Measurements from ENCODE around the gene ATG7. TPM values are rescaled to one million over a fixed set of nuclear protein-coding genes. Genes with fewer than 3 reads are reported as not detected.
"Not testable (repeated sequence)": the region's sequence is repeated elsewhere in the genome, so short reads cannot be mapped to it uniquely, and the experiment has no call there.

Gene ATG7
- total RNA-seq, 1 donor from 2014 or later: 40.3 TPM

GRCh38 chr3:11510001-11510340, 237.8 kb downstream of the ATG7 start:
- TF ChIP-seq CTCF (IDR thresholded peaks at IDR 0.05; ENCODE audit: unreplicated experiment): no peak
- Mint-ChIP-seq H3K4me1 (peaks cover 55% of the 10 kb centered on the region), H3K9me3 (no peaks in the 10 kb centered on the region), H3K27ac (peak overlapping the region; percentile 93), H3K27me3 (ENCODE audit: low read depth) (no peaks in the 10 kb centered on the region), H3K36me3 (no peaks in the 10 kb centered on the region), H3K4me3 (peak overlapping the region; percentile 22)
- DNase-seq (ENCODE audit: low spot score in 2 of 2, unreplicated experiment in 2 of 2): peak in 1 of 2 experiments; percentile 60

GRCh38 chr3:11510356-11510755, 238.2 kb downstream of the ATG7 start:
- Mint-ChIP-seq H3K4me3 (peak overlapping the region; percentile 22), H3K9me3 (no peaks in the 10 kb centered on the region), H3K27ac (peak overlapping the region; percentile 93), H3K36me3 (no peaks in the 10 kb centered on the region), H3K4me1 (peaks cover 56% of the 10 kb centered on the region), H3K27me3 (ENCODE audit: low read depth) (no peaks in the 10 kb centered on the region)
- no peak for TF ChIP-seq CTCF (IDR thresholded peaks at IDR 0.05; ENCODE audit: unreplicated experiment)
- DNase-seq (ENCODE audit: low spot score in 2 of 2, unreplicated experiment in 2 of 2): no peak

GRCh38 chr3:11511606-11512005, 239.4 kb downstream of the ATG7 start:
- peaks cover 52% of the 10 kb centered on the region for H3K4me1 Mint-ChIP-seq
- H3K27ac Mint-ChIP-seq; H3K9me3 Mint-ChIP-seq; H3K4me3 Mint-ChIP-seq; H3K27me3 Mint-ChIP-seq (ENCODE audit: low read depth); DNase-seq (ENCODE audit: low spot score in 2 of 2, unreplicated experiment in 2 of 2); H3K36me3 Mint-ChIP-seq: not testable (repeated sequence)

GRCh38 chr3:11513125-11513816, 241.1 kb downstream of the ATG7 start:
- H3K4me1 Mint-ChIP-seq: peaks cover 46% of the 10 kb centered on the region
- not testable (repeated sequence) for H3K27me3 Mint-ChIP-seq (ENCODE audit: low read depth); H3K36me3 Mint-ChIP-seq; H3K27ac Mint-ChIP-seq; H3K9me3 Mint-ChIP-seq; H3K4me3 Mint-ChIP-seq; DNase-seq (ENCODE audit: low spot score in 2 of 2, unreplicated experiment in 2 of 2)

GRCh38 chr3:11513817-11514135, 241.6 kb downstream of the ATG7 start:
- no peak overlapping the region for H3K4me3 Mint-ChIP-seq
- H3K27ac Mint-ChIP-seq: peak overlapping the region; percentile 60
- peaks cover 42% of the 10 kb centered on the region for H3K4me1 Mint-ChIP-seq
- H3K36me3 Mint-ChIP-seq: no peaks in the 10 kb centered on the region
- TF ChIP-seq CTCF (IDR thresholded peaks at IDR 0.05; ENCODE audit: unreplicated experiment): no peak
- no peaks in the 10 kb centered on the region for H3K27me3 Mint-ChIP-seq (ENCODE audit: low read depth)
- no peaks in the 10 kb centered on the region for H3K9me3 Mint-ChIP-seq
- DNase-seq (ENCODE audit: low spot score in 2 of 2, unreplicated experiment in 2 of 2): no peak

GRCh38 chr3:11514191-11514821, 242.1 kb downstream of the ATG7 start:
- Mint-ChIP-seq H3K27me3 (ENCODE audit: low read depth) (no peaks in the 10 kb centered on the region), H3K27ac (peak overlapping the region; percentile 60), H3K4me1 (peaks cover 38% of the 10 kb centered on the region), H3K9me3 (no peaks in the 10 kb centered on the region), H3K4me3 (no peak overlapping the region), H3K36me3 (no peaks in the 10 kb centered on the region)
- no peak for DNase-seq (ENCODE audit: low spot score in 2 of 2, unreplicated experiment in 2 of 2)
- TF ChIP-seq CTCF (IDR thresholded peaks at IDR 0.05; ENCODE audit: unreplicated experiment): no peak
